Uterus (tissue), 4 donors: Measurements from ENCODE around the gene HCLS1. TPM values are rescaled to one million over a fixed set of nuclear protein-coding genes. Genes with fewer than 3 reads are reported as not detected.

Source experiments
- DNase-seq, 2 donors: peaks; one replicate each; pipeline ENCODE4 v3.0.0-alpha.2; 2019 to 2020
- H3K27ac ChIP-seq, 2 donors: fragments of 200-600 bp; sonication (generic); 1 replicate in 1 of 2; 2 replicates in 1 of 2; pipeline ENCODE4 v1.5.1; 2016 to 2018
- H3K27me3 ChIP-seq, 2 donors: fragments of 200-600 bp; sonication (generic); one replicate each; pipeline ENCODE4 v1.5.1; 2018 to 2019; ENCODE audit warnings: control low read depth in 1 of 2
- H3K36me3 ChIP-seq, 2 donors: fragments of 200-600 bp; sonication (generic); one replicate each; pipeline ENCODE4 v1.5.1; 2019; ENCODE audit warnings: control low read depth in 1 of 2
- H3K4me1 ChIP-seq, 2 donors: fragments of 200-600 bp; sonication (generic); one replicate each; pipeline ENCODE4 v1.5.1; 2018 to 2019; ENCODE audit warnings: control low read depth in 1 of 2
- H3K4me3 ChIP-seq, 2 donors: fragments of 200-600 bp; sonication (generic); 1 replicate in 1 of 2; 2 replicates in 1 of 2; pipeline ENCODE4 v1.5.1; 2018 to 2019; ENCODE audit warnings: mild to moderate bottlenecking in 1 of 2
- H3K9me3 ChIP-seq, 2 donors: fragments of 200-600 bp; sonication (generic); one replicate each; pipeline ENCODE4 v1.5.1; 2019; ENCODE audit warnings: control low read depth in 1 of 2
- POLR2A ChIP-seq, 2 donors: fragments of 450-650 bp; IDR thresholded peaks; one replicate each; pipeline ENCODE4 v1.6.1; 2016; ENCODE audit warnings: antibody characterized with exemption in 2 of 2, mild to moderate bottlenecking in 1 of 2, moderate library complexity in 1 of 2
- intact Hi-C: fragments of 100-400 bp; cut with DNase I; formaldehyde crosslinking; loops from one replicate; pipeline ENCODE4 v1.15.1; 2023; ENCODE audit warnings: low total_unique reads
- total RNA-seq, 4 donors: library from RNA; depleted of rRNA in 3 of 4; stranded (reverse); fragments of >200 nt in 3 of 4; gene quantifications; one replicate each; pipeline versions ENCODE4 v1.1.0 to v1.2.4, GENCODE V29; 2014 to 2023
- TF ChIP-seq, protein P1 (sequence below), 4 experiments: fragments of 200-600 bp in 2 of 4; fragments of 450-650 bp in 2 of 4; sonication (generic) in 2 of 4; IDR thresholded peaks; one replicate each; pipeline ENCODE4 v1.5.1; 2016 to 2019; ENCODE audit warnings: antibody characterized with exemption in 4 of 4, mild to moderate bottlenecking in 2 of 4, moderate library complexity in 1 of 4
- donor health status: DM: yes; HTN: yes; CAD: no.

The HCLS1 gene
- total RNA-seq, 4 donors from 2014 or later, result 12.2 to 28.8 (median 16.9) TPM

DNA sequence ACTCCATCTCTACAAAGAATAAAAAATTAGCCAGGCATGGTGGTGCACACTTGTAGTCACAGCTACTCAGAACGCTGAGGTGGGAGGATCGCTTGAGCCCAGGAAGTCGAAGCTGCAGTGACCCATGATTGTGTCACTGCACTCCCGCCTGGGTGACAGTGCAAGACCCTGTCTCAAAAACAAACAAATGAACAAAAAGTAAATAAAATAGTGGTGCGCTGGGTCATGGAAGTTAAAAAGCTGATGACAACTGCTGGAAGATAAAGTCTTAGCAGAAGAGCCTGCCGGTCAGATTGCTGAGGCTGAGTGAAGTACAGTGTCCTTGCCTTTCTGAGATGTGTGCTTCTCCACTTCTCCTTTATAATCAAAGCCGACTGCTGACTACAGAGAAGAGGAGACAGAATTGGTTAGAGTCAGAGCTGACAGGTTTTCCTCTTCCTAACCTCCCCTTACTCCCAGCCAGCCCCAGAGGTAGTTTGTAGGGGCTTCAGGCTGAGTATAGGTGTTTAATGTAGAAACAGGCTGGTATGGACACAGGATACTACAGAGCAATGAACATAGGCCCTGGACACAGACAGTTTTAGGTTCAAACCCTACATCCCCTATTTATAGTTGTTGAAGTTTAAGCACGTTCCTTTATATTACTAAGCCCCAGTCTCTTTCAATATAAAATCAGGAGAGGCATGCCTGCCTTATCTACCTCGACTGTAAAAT lies 17.9 kb downstream of the HCLS1 start:
- Histone ChIP-seq H3K27ac (no peak overlapping the region), H3K27me3 (no peaks in the 10 kb centered on the region), H3K4me3 (no peak overlapping the region), H3K9me3 (no peaks in the 10 kb centered on the region), H3K36me3 (no peaks in the 10 kb centered on the region), H3K4me1 (no peaks in the 10 kb centered on the region)
- intact Hi-C loops, result no loop called here
- TF ChIP-seq, protein P1, sequence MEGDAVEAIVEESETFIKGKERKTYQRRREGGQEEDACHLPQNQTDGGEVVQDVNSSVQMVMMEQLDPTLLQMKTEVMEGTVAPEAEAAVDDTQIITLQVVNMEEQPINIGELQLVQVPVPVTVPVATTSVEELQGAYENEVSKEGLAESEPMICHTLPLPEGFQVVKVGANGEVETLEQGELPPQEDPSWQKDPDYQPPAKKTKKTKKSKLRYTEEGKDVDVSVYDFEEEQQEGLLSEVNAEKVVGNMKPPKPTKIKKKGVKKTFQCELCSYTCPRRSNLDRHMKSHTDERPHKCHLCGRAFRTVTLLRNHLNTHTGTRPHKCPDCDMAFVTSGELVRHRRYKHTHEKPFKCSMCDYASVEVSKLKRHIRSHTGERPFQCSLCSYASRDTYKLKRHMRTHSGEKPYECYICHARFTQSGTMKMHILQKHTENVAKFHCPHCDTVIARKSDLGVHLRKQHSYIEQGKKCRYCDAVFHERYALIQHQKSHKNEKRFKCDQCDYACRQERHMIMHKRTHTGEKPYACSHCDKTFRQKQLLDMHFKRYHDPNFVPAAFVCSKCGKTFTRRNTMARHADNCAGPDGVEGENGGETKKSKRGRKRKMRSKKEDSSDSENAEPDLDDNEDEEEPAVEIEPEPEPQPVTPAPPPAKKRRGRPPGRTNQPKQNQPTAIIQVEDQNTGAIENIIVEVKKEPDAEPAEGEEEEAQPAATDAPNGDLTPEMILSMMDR (IDR thresholded peaks at IDR 0.05), result no peak
- no peak for TF ChIP-seq POLR2A (IDR thresholded peaks at IDR 0.05)
- DNase-seq, result no peak

DNA sequence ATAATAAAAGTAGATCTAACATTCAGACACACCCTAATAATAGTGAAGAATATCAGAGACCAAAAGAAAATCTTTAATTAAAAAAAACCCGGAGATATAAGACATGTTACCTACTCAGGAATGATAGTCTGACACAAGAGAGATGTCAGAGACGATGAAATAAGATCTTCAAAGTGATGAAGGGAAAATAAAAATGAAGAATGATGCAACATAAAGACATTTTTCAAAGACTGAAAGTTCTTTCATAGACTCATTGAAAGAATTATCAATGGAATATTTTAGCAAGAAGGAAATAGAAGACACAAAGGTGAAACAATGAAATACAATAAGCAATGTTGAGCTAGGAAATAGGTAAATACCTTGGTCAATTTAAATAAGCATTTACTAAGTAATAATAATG lies 19.6 kb downstream of the HCLS1 start:
- Histone ChIP-seq H3K36me3 (no peaks in the 10 kb centered on the region), H3K4me1 (no peaks in the 10 kb centered on the region), H3K27ac (no peak overlapping the region), H3K27me3 (no peaks in the 10 kb centered on the region), H3K4me3 (no peak overlapping the region), H3K9me3 (no peaks in the 10 kb centered on the region)
- TF ChIP-seq, protein P1 (IDR thresholded peaks at IDR 0.05), result no peak
- TF ChIP-seq POLR2A (IDR thresholded peaks at IDR 0.05), result no peak
- no peak for DNase-seq
- intact Hi-C loops, result no loop called here

DNA sequence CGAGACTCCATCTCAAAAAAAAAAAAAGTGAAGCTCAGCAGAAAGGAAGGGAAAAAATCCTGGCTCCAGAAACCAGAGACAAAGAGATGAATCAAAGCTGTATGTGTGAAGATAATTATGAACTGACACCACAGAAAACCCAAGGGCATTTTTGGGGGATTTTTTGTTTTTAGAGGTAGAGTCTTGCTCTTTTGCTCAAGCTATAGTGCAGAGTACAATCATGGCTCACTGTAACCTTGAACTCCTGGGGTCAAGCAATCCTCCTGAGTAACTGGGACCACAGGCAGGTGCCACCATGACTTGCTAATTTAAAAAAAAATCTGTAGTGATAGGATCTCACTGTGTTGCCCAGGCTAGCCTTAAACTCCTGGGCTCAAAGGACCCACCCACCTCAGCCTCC lies 22.8 kb downstream of the HCLS1 start:
- H3K4me1 ChIP-seq, result no peaks in the 10 kb centered on the region
- intact Hi-C loops, result no loop called here
- TF ChIP-seq, protein P1 (IDR thresholded peaks at IDR 0.05), result no peak
- TF ChIP-seq POLR2A (IDR thresholded peaks at IDR 0.05), result no peak
- no peak overlapping the region for H3K4me3 ChIP-seq
- no peaks in the 10 kb centered on the region for H3K9me3 ChIP-seq
- H3K36me3 ChIP-seq, result no peaks in the 10 kb centered on the region
- no peaks in the 10 kb centered on the region for H3K27me3 ChIP-seq
- DNase-seq, result no peak
- H3K27ac ChIP-seq, result no peak overlapping the region

DNA sequence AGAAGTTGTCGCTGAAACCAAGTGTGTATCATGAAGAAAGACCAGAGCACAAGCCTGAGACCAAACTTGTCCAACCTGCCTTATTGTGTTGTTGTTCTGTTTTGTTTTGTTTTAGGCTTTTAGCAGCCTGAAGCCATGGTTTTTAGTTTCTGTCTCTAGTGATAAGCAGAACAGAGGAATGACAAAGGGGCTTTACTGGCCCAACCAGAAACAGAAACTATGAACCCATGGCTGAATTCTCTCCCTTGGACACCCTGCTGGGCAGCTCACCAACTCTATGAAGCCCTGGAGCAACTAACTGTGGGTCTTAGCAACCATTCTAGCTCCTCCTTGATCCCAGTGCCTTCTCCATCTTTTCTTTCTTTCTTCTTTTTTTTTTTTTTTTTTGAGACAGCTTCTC lies 30.3 kb downstream of the HCLS1 start:
- H3K36me3 ChIP-seq, result no peaks in the 10 kb centered on the region
- intact Hi-C loops, result no loop called here
- no peaks in the 10 kb centered on the region for H3K9me3 ChIP-seq
- H3K27ac ChIP-seq, result no peak overlapping the region
- no peaks in the 10 kb centered on the region for H3K4me1 ChIP-seq
- no peak for TF ChIP-seq POLR2A (IDR thresholded peaks at IDR 0.05)
- TF ChIP-seq, protein P1 (IDR thresholded peaks at IDR 0.05), result no peak
- H3K27me3 ChIP-seq, result no peaks in the 10 kb centered on the region
- no peak overlapping the region for H3K4me3 ChIP-seq
- no peak for DNase-seq

DNA sequence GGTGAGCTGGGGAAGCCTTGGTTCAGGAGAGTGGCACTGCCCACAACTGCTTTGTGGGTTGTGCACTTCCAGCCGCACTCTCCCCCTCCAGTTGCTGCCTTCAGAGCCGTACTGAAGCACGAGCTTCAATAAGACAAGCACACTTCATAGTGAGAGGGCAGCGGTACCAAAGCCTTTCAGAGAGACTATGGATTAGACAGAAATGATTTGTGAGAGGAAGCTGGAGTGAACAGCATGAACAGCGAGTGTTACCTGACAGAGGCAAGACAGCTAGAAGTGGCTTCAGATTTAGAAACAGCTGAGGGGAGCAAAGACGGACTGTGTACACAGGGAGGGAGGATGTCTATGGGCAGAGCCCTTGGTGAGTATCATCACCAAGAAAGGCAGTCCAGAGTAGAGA lies 31.1 kb downstream of the HCLS1 start:
- intact Hi-C loops, result no loop called here
- H3K27me3 ChIP-seq, result no peaks in the 10 kb centered on the region
- H3K36me3 ChIP-seq, result no peaks in the 10 kb centered on the region
- no peak for TF ChIP-seq POLR2A (IDR thresholded peaks at IDR 0.05)
- TF ChIP-seq, protein P1 (IDR thresholded peaks at IDR 0.05), result no peak
- no peaks in the 10 kb centered on the region for H3K4me1 ChIP-seq
- H3K4me3 ChIP-seq, result no peak overlapping the region
- H3K27ac ChIP-seq, result no peak overlapping the region
- H3K9me3 ChIP-seq, result no peaks in the 10 kb centered on the region
- DNase-seq, result no peak
